GM12878 (cell line): ENCODE measurements around the gene DSG2. TPM values are rescaled to one million over a fixed set of nuclear protein-coding genes. Genes with fewer than 3 reads are reported as not detected.

ENCODE experiments used
- BCL11A ChIP-seq: IDR thresholded peaks from 2 replicates; pipeline ENCODE4 v1.6.1; 2011; ENCODE audit warnings: low read depth, low read length
- DPF2 ChIP-seq: fragments of 450-650 bp; IDR thresholded peaks from 2 replicates; pipeline ENCODE4 v1.6.1; 2017; ENCODE audit warnings: mild to moderate bottlenecking
- EED ChIP-seq: sonication (generic); IDR thresholded peaks from 2 replicates; pipeline ENCODE4 v1.6.1; 2016; ENCODE audit warnings: antibody characterized with exemption, low read depth
- ETV6 ChIP-seq, 2 experiments: fragments of 450-650 bp in 1 of 2; IDR thresholded peaks in 1 of 2; conservative IDR thresholded peaks in 1 of 2; 2 replicates each; pipeline ENCODE4 v1.6.1; 2014; ENCODE audit warnings: antibody characterized with exemption in 1 of 2, borderline replicate concordance in 1 of 2, low read depth in 1 of 2, mild to moderate bottlenecking in 1 of 2, moderate library complexity in 1 of 2
- HCFC1 ChIP-seq: fragments of 150-350 bp; IDR thresholded peaks from 2 replicates; pipeline ENCODE4 v1.6.1; 2014; ENCODE audit warnings: low read length
- IKZF2 ChIP-seq, 2 experiments: fragments of 450-650 bp; IDR thresholded peaks; 2 replicates each; pipeline ENCODE4 v1.6.1; 2017; ENCODE audit warnings: mild to moderate bottlenecking in 2 of 2, moderate library complexity in 2 of 2
- KLF5 ChIP-seq: fragments of 450-650 bp; IDR thresholded peaks from 2 replicates; pipeline ENCODE4 v1.6.1; 2014; ENCODE audit warnings: mild to moderate bottlenecking; ENCODE audit not compliant: partially characterized antibody
- NBN ChIP-seq: fragments of 450-650 bp; IDR thresholded peaks from 2 replicates; pipeline ENCODE4 v1.6.1; 2016
- NFIC ChIP-seq: IDR thresholded peaks from 2 replicates; pipeline ENCODE4 v1.6.1; 2012; ENCODE audit warnings: low read depth, mild to moderate bottlenecking, inconsistent platforms, low read length, moderate library complexity
- RAD51 ChIP-seq: fragments of 450-650 bp; IDR thresholded peaks from 2 replicates; pipeline ENCODE4 v1.6.1; 2016; ENCODE audit warnings: moderate library complexity, mild to moderate bottlenecking, inconsistent platforms
- SMAD1 ChIP-seq: fragments of 450-650 bp; IDR thresholded peaks from 2 replicates; pipeline ENCODE4 v1.6.1; 2018; ENCODE audit warnings: mild to moderate bottlenecking, low read depth; ENCODE audit not compliant: partially characterized antibody
- SMARCA5 ChIP-seq: fragments of 450-650 bp; IDR thresholded peaks from 2 replicates; pipeline ENCODE4 v1.6.1; 2017; ENCODE audit warnings: mild to moderate bottlenecking
- TBL1XR1 ChIP-seq: IDR thresholded peaks from 2 replicates; pipeline ENCODE4 v1.6.1; 2012; ENCODE audit warnings: low read depth, low read length, improper control_type of control experiment
- ZNF24 ChIP-seq: fragments of 450-650 bp; IDR thresholded peaks from 2 replicates; pipeline ENCODE4 v1.6.1; 2017; ENCODE audit warnings: antibody characterized with exemption, mild to moderate bottlenecking
- ZSCAN29 ChIP-seq: fragments of 450-650 bp; IDR thresholded peaks from 2 replicates; pipeline ENCODE4 v1.6.1; 2017; ENCODE audit warnings: mild to moderate bottlenecking, moderate library complexity
- polyA plus RNA-seq, 11 experiments: library from polyadenylated mRNA; depleted of rRNA in 4 of 11; unstranded in 6 of 11; stranded (reverse) in 5 of 11; fragments of >200 nt; fragmentation: Nextera tagmentation in 4 of 11; fragmentation: Illumina TruSeq in 1 of 11; extraction: Ambion mirVana in 4 of 11; extraction: Trizol in 1 of 11; gene quantifications; 1 replicate in 1 of 11; 2 replicates in 10 of 11; pipeline versions ENCODE4 v1.2.1 to v1.2.3, GENCODE V29; 2011 to 2016; ENCODE audit warnings: inconsistent platforms in 2 of 11, missing spikeins in 2 of 11, low read depth in 1 of 11
- total RNA-seq, 4 experiments: library from RNA; depleted of rRNA in 3 of 4; stranded (reverse); fragments of >200 nt in 3 of 4; fragmentation: Illumina TruSeq in 1 of 4; extraction: Trizol in 1 of 4; gene quantifications; 2 replicates each; pipeline versions ENCODE4 v1.2.1 to v1.2.3, GENCODE V29; 2013 to 2021
- TF ChIP-seq, protein P1 (sequence below): IDR thresholded peaks from 2 replicates; pipeline ENCODE4 v1.6.1; 2012; ENCODE audit warnings: low read length, inconsistent platforms
- TF ChIP-seq, protein P2 (sequence below): IDR thresholded peaks from 2 replicates; pipeline ENCODE4 v1.6.1; 2011; ENCODE audit warnings: low read depth, mild to moderate bottlenecking, low read length, moderate library complexity, borderline replicate concordance; ENCODE audit errors: extremely low read depth
- TF ChIP-seq, protein P3 (sequence below): IDR thresholded peaks from 2 replicates; pipeline ENCODE4 v1.6.1; 2011; ENCODE audit warnings: low read depth, low read length, improper control_type of control experiment, borderline replicate concordance
- TF ChIP-seq, protein P4 (sequence below): fragments of 450-650 bp; IDR thresholded peaks from 2 replicates; pipeline ENCODE4 v1.6.1; 2016; ENCODE audit warnings: mild to moderate bottlenecking, moderate library complexity, borderline replicate concordance
- TF ChIP-seq, protein P5 (sequence below): IDR thresholded peaks from 2 replicates; pipeline ENCODE4 v1.6.1; 2011; ENCODE audit warnings: mild to moderate bottlenecking, low read depth, low read length, moderate library complexity; ENCODE audit not compliant: insufficient replicate concordance
- TF ChIP-seq, protein P6 (sequence below), 3 experiments: IDR thresholded peaks in 2 of 3; conservative IDR thresholded peaks in 1 of 3; 2 replicates each; pipeline ENCODE4 v1.5.1; 2011; ENCODE audit warnings: low read depth in 3 of 3, low read length in 3 of 3, mild to moderate bottlenecking in 3 of 3, control low read depth in 2 of 3, moderate library complexity in 2 of 3, inconsistent platforms in 1 of 3, mixed read lengths in 1 of 3; ENCODE audit not compliant: control insufficient read depth in 2 of 3, insufficient read depth in 1 of 3; ENCODE audit errors: extremely low read depth in 1 of 3

DSG2 gene
- total and polyA plus RNA-seq, 10 of the 15 experiments (the other 5 are each of a cell fraction or from before 2014, with no cell fraction given), result 11.7 to 46.2 (median 28.0) TPM

DNA sequence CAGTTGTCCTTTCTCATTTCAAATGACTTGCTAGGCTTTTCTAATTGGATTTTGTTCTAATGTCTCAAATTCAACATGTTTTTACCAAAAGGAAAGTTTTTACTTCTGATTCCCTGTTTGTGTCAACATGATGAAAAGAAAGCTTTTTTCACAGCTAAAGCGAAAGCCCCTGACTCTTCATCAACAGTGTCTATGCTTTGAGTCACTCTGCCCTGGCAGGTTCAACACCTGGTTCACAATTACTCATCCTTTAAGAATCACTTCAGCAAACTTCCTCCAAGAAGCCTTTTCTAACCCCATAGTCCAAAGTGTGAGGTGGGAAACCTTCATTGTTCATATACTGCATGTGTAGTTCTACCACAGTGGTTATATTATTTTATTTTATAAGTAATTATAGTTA, 7.6 kb upstream of the DSG2 start (continued):
- TF ChIP-seq, protein P1, sequence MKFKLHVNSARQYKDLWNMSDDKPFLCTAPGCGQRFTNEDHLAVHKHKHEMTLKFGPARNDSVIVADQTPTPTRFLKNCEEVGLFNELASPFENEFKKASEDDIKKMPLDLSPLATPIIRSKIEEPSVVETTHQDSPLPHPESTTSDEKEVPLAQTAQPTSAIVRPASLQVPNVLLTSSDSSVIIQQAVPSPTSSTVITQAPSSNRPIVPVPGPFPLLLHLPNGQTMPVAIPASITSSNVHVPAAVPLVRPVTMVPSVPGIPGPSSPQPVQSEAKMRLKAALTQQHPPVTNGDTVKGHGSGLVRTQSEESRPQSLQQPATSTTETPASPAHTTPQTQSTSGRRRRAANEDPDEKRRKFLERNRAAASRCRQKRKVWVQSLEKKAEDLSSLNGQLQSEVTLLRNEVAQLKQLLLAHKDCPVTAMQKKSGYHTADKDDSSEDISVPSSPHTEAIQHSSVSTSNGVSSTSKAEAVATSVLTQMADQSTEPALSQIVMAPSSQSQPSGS, result peak; percentile 47
- TF ChIP-seq ZSCAN29, result no peak
- TF ChIP-seq KLF5, result no peak
- TF ChIP-seq ZNF24, result no peak
- TF ChIP-seq, protein P2, sequence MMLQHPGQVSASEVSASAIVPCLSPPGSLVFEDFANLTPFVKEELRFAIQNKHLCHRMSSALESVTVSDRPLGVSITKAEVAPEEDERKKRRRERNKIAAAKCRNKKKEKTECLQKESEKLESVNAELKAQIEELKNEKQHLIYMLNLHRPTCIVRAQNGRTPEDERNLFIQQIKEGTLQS, result no peak
- TF ChIP-seq ETV6 (conservative IDR thresholded peaks at IDR 0.05 in 1 of 2, IDR thresholded peaks at IDR 0.05 in 1 of 2; ENCODE audit: borderline replicate concordance in 1 of 2, low read depth in 1 of 2), result 0 out of 4 replicates have a peak, but pooled peaks of 1 of the 2 experiments have one; percentile 36
- TF ChIP-seq, protein P3, sequence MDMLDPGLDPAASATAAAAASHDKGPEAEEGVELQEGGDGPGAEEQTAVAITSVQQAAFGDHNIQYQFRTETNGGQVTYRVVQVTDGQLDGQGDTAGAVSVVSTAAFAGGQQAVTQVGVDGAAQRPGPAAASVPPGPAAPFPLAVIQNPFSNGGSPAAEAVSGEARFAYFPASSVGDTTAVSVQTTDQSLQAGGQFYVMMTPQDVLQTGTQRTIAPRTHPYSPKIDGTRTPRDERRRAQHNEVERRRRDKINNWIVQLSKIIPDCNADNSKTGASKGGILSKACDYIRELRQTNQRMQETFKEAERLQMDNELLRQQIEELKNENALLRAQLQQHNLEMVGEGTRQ, result no peak
- no peak for TF ChIP-seq TBL1XR1
- TF ChIP-seq, protein P4, sequence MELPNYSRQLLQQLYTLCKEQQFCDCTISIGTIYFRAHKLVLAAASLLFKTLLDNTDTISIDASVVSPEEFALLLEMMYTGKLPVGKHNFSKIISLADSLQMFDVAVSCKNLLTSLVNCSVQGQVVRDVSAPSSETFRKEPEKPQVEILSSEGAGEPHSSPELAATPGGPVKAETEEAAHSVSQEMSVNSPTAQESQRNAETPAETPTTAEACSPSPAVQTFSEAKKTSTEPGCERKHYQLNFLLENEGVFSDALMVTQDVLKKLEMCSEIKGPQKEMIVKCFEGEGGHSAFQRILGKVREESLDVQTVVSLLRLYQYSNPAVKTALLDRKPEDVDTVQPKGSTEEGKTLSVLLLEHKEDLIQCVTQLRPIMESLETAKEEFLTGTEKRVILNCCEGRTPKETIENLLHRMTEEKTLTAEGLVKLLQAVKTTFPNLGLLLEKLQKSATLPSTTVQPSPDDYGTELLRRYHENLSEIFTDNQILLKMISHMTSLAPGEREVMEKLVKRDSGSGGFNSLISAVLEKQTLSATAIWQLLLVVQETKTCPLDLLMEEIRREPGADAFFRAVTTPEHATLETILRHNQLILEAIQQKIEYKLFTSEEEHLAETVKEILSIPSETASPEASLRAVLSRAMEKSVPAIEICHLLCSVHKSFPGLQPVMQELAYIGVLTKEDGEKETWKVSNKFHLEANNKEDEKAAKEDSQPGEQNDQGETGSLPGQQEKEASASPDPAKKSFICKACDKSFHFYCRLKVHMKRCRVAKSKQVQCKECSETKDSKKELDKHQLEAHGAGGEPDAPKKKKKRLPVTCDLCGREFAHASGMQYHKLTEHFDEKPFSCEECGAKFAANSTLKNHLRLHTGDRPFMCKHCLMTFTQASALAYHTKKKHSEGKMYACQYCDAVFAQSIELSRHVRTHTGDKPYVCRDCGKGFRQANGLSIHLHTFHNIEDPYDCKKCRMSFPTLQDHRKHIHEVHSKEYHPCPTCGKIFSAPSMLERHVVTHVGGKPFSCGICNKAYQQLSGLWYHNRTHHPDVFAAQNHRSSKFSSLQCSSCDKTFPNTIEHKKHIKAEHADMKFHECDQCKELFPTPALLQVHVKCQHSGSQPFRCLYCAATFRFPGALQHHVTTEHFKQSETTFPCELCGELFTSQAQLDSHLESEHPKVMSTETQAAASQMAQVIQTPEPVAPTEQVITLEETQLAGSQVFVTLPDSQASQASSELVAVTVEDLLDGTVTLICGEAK, result no peak
- no peak for TF ChIP-seq SMARCA5
- peak; percentile 40; the same call in 1 of the 2 replicates for TF ChIP-seq EED
- peak; percentile 72 to 79; a peak in 3 of 4 replicates for TF ChIP-seq IKZF2 (IDR thresholded peaks at IDR 0.05)
- no peak for TF ChIP-seq HCFC1
- peak; percentile 69; the same call in 1 of the 2 replicates for TF ChIP-seq NBN
- TF ChIP-seq NFIC, result peak; percentile 80
- no peak for TF ChIP-seq SMAD1
- TF ChIP-seq, protein P5, sequence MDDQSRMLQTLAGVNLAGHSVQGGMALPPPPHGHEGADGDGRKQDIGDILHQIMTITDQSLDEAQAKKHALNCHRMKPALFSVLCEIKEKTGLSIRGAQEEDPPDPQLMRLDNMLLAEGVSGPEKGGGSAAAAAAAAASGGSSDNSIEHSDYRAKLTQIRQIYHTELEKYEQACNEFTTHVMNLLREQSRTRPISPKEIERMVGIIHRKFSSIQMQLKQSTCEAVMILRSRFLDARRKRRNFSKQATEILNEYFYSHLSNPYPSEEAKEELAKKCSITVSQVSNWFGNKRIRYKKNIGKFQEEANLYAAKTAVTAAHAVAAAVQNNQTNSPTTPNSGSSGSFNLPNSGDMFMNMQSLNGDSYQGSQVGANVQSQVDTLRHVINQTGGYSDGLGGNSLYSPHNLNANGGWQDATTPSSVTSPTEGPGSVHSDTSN, result peak; percentile 50
- peak; percentile 22; the same call in 1 of the 2 replicates for TF ChIP-seq RAD51
- peak; percentile 60; the same call in 1 of the 2 replicates for TF ChIP-seq DPF2
- TF ChIP-seq, protein P6, sequence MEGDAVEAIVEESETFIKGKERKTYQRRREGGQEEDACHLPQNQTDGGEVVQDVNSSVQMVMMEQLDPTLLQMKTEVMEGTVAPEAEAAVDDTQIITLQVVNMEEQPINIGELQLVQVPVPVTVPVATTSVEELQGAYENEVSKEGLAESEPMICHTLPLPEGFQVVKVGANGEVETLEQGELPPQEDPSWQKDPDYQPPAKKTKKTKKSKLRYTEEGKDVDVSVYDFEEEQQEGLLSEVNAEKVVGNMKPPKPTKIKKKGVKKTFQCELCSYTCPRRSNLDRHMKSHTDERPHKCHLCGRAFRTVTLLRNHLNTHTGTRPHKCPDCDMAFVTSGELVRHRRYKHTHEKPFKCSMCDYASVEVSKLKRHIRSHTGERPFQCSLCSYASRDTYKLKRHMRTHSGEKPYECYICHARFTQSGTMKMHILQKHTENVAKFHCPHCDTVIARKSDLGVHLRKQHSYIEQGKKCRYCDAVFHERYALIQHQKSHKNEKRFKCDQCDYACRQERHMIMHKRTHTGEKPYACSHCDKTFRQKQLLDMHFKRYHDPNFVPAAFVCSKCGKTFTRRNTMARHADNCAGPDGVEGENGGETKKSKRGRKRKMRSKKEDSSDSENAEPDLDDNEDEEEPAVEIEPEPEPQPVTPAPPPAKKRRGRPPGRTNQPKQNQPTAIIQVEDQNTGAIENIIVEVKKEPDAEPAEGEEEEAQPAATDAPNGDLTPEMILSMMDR (IDR thresholded peaks at IDR 0.05 in 2 of 3, conservative IDR thresholded peaks at IDR 0.05 in 1 of 3; ENCODE audit: control insufficient read depth in 2 of 3, extremely low read depth in 1 of 3, insufficient read depth in 1 of 3, low read depth in 3 of 3, low read length in 3 of 3), result no peak
- TF ChIP-seq BCL11A, result peak; percentile 43; the same call in 1 of the 2 replicates
